ENCODE measurements around the gene IGFBP2.

IGFBP2 gene

DNA sequence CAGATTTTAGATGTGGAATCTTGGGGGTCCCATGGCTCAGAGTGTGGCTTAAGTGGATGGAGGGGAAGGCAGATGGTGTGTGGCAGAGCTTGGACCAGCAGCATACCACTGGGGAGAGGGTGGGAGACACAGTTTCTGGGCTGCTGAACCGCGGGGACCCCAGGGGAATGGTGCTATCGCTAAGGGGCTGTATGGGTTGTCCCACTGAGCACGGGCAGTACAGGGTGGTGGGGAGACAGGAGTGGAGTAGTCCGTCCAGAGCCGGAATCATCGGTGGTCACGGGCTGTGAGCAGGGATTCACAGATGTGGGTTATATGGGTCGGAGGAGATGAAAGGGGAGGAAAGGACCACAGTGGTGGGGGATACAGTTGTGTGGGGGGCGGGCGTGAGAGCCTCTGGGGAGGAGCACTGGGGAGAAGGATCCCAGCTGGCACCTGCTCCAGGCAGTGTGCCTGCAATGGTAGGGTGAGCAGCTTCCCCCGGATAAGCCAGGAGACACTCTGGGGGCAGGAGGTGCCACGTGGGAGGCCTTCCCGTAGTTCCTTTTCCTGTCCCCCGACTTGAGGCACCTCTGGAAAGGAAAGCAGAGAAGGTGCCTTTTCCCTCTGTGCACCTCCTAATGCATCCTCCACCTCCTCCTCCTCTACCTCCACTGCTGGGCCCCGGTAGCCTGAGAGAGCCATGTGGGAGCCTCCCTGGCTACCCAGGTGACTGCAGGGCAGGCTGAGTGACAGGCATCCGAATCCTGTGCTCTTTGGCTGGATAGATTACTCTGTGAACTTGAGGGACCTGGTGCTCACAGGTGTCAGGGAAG is 37.3 kb downstream of the IGFBP2 start:
- no peak for TF ChIP-seq GATA1 (IDR thresholded peaks at IDR 0.05; ENCODE audit: low read depth, low read length)
- no peak for TF ChIP-seq POLR2A (IDR thresholded peaks at IDR 0.05; ENCODE audit: low read length)
- no peak for DNase-seq

DNA sequence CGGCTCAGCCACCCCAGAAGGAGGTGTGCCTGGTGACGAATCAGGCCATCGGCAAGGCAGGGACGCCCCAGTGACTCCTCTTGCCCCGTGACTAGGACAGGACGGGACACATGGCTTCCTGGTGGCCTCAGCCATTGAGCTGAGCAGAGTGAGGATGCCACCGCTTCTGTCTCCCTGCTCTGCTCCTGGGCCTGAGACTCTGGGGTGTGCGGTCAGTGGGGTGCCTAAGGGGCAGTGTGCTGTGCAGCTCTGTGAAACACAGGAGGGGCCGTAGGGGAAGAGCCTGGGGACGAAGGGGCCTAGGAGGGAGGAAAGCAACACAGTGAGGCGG is 37.8 kb downstream of the IGFBP2 start:
- DNase-seq = no peak
- no peak for TF ChIP-seq GATA1 (IDR thresholded peaks at IDR 0.05; ENCODE audit: low read depth, low read length)
- TF ChIP-seq POLR2A (IDR thresholded peaks at IDR 0.05; ENCODE audit: low read length) = no peak

DNA sequence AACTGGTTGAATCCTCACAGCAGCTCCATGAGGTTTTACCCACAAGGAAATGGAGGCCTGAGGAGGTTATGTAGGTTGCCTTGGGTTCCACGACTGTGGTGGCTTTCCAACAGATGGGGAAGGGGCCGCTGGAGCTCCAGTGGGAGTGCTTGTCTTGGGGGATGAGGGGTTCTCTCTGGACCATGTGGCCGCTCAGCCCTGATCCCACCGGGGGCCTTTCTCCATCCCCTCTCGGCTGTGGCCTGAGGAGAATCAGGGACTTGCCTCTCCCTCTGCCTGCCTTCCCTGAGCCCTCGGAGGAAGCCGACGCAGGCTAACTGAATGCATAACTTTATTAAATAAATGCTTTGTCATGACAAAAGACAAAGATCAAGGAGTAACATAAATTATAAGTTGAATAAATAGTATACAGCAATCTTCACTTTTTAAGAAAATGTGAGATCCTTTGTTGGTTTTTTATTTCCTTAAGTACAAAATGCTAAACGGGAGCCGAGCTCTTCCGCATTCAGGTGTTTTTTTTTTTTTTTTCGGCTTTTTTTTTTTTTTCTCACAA is 38.6 kb downstream of the IGFBP2 start:
- DNase-seq = no peak
- no peak for TF ChIP-seq POLR2A (IDR thresholded peaks at IDR 0.05; ENCODE audit: low read length)
- no peak for TF ChIP-seq GATA1 (IDR thresholded peaks at IDR 0.05; ENCODE audit: low read depth, low read length)

DNA sequence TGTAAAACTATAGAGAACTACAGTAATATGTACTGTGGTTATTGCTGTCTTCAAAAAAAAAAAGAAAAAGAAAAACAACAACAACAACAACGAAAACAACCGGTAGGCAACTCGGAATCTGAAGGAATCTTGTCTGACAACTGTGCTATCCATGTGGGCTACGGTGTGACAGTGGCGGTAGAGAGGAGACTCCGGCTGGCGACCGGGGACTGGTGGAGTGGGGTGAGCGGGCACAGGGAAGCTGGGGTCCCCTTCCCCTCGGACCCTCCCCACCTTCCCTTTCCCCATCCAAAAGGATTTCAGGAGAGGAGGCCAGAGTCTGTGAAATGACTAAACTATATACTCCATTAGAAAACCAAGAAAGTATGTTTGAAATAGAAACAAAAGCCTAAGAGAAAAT is 39.2 kb downstream of the IGFBP2 start:
- no peak for DNase-seq
- no peak for TF ChIP-seq GATA1 (IDR thresholded peaks at IDR 0.05; ENCODE audit: low read depth, low read length)
- TF ChIP-seq POLR2A (IDR thresholded peaks at IDR 0.05; ENCODE audit: low read length) = no peak

DNA sequence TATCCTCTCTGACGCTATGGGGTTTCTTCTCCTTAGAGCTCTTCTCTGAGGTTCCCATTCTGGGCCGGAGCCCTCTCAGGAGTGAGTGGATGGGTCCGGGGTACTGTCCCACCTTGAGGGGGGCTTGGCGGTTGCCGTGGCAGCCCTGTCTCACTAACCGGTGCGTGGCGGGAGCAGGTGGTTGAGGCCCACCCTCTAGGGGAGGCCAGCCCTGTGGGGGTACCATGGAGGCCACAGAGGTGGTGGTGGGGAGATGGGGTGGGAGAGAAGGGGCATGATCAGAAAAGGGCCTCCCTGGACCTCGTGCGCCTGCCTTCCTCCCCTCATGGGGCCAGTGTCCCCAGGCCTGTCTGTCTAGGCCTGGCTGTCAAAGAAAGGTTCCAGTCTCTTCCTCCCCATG is 39.8 kb downstream of the IGFBP2 start:
- TF ChIP-seq GATA1 (IDR thresholded peaks at IDR 0.05; ENCODE audit: low read depth, low read length) = no peak
- TF ChIP-seq POLR2A (IDR thresholded peaks at IDR 0.05; ENCODE audit: low read length) = no peak
- no peak for DNase-seq

DNA sequence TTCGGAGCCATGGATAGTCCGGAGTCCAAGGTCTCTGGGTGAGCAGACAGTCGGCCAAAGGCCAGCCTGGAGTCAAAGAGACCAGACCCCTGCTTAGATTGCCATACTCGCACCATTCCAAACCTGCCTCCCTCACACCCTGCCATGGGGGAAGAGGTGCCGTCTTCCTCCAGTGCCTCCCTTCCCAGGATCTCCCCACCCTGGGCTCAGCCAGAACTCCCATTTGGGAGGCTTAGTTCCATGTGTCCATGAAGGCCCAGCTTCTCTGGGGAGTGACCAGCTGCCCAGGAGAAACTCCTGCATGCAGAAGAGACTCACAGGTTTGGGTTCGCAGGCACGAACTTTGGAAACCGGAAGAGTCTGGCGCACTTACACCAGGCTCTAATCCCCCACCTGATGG is 40.4 kb downstream of the IGFBP2 start:
- no peak for DNase-seq
- TF ChIP-seq POLR2A (IDR thresholded peaks at IDR 0.05; ENCODE audit: low read length) (no peak), GATA1 (IDR thresholded peaks at IDR 0.05; ENCODE audit: low read depth, low read length) (no peak)

DNA sequence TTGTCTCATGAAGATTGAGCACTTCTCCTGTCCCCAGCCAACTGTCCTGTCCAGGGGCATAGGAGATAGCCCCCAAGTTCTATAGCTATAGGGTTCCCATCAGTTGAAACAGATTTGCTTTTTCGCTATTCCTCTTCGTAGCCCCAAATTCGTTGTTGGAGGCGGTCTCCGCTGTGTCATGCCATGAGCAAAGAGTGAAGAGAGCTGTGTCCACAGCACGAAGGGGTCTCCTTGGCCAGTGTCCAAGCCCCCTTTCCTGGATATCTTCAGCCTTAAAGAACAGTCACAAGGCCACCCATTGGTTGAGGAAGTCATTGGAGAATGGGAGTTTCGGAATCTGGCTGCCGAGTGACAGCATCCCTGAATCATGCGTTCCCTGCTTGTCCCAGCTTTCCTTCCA is 41.2 kb downstream of the IGFBP2 start:
- TF ChIP-seq GATA1 (IDR thresholded peaks at IDR 0.05; ENCODE audit: low read depth, low read length) = no peak
- TF ChIP-seq POLR2A (IDR thresholded peaks at IDR 0.05; ENCODE audit: low read length) = no peak
- no peak for DNase-seq

DNA sequence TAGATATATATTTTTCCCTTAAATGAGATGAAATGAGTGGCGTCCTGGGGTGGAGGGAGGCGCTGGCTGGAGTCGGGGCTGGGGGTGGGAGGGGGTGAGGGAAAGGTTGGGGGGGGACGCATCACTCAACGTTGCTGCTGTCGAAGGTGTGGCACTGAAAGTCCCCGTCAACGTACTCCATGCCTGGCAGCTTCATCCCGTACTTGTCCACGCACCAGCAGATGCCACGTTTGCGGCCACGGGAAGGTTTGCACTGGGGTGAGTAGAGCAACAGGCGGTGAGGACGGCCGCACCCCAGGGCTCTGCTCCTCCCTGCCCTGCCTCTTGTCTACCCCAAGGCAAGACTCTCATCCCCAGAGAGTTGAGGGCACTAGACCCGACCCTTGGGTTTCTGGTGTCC is 43.4 kb downstream of the IGFBP2 start:
- no peak for DNase-seq
- no peak for TF ChIP-seq POLR2A (IDR thresholded peaks at IDR 0.05; ENCODE audit: low read length)
- no peak for TF ChIP-seq GATA1 (IDR thresholded peaks at IDR 0.05; ENCODE audit: low read depth, low read length)

DNA sequence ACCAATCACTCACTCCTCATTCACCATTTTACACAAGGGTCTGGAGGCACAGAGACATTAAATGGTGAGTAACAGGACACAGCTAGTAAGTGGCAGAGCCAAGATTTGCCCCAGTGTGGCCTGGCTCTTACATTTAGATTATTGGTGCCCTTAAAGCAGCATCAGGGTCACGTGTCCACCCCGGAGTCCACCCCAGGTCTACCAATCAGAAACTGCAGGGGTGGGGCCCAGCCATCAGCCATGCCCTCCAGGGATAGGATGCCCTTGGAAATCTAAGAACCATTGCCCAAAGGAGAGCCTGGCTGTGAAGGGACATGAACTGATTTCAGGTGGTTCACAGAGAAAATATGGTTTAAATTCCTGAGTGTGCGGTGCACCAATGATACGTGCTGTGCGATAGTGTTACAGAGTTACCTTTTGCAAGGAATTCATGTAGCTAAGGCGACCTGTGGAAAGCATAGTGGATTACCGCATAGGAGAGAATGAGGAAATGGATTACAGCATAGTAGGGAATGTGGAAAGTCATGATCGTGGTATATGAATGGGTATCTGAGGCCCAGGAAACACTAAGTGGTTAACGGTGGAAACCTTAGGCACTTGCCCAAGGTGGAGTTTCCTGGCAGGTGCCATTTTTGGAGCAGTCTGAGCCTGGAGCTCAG is 44.3 kb downstream of the IGFBP2 start:
- TF ChIP-seq GATA1 (IDR thresholded peaks at IDR 0.05; ENCODE audit: low read depth, low read length) = no peak
- TF ChIP-seq POLR2A (IDR thresholded peaks at IDR 0.05; ENCODE audit: low read length) = no peak
- DNase-seq = no peak

DNA sequence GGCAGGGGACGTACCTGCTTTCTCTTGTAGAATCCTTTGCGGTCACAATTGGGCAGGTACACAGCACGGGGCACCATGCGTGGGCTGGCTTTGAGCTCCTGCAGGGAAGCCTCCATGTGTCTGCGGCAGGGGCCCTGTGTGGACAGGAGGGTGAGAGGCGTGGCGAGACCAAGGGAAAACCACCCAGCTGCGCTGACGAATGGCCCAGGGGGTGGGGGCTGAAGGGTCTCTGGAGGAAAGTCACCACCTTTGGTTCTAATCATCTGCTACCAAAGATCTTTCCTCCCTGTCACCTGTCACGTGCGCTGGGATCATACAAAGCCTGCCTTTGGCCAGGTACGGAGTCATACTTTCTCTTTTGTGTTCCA is 44.9 kb downstream of the IGFBP2 start:
- no peak for TF ChIP-seq GATA1 (IDR thresholded peaks at IDR 0.05; ENCODE audit: low read depth, low read length)
- TF ChIP-seq POLR2A (IDR thresholded peaks at IDR 0.05; ENCODE audit: low read length) = no peak
- DNase-seq = no peak

DNA sequence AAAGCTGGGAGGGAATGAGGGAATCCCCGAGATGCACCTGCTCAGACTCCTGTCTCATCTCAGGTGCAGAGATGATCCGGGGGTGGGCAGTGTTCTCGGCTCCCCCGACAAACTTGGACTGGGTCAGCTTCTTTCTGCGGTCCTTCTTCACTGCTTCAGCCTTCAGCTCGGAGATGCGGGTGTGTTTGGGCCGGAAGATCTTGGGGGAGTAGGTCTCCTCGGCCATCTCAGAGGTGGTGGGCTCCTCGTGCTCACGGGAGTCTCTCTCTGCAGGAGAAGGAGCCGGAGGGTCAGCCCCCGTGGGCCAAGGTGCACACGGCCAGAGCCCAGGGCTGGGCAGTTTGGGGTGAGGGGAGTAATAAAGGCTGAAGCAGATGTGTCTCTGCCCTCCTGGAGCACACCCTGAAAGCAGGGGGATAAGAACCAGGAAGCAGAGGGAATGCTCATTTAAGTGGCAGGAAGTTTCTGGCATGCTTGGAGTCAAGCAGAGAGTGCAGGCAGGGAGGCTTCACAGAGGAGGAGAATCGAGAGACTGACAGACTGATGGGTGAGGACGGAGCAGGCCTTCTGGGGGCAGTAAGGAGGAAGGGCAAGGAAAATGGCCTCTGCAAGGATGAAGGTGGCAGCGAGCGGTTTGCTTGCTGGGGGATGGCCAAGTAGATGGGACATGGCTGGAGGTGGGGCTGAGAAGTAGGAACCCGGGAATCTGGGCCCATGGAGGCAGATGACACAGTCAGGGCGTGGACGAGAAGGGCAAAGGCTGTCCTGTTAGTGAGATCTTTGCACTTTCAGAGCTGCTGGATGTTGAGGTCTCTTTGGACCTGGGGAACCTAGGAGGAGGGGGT is 45.8 kb downstream of the IGFBP2 start:
- TF ChIP-seq POLR2A (IDR thresholded peaks at IDR 0.05; ENCODE audit: low read length) (no peak), GATA1 (IDR thresholded peaks at IDR 0.05; ENCODE audit: low read depth, low read length) (no peak)
- DNase-seq = no peak

DNA sequence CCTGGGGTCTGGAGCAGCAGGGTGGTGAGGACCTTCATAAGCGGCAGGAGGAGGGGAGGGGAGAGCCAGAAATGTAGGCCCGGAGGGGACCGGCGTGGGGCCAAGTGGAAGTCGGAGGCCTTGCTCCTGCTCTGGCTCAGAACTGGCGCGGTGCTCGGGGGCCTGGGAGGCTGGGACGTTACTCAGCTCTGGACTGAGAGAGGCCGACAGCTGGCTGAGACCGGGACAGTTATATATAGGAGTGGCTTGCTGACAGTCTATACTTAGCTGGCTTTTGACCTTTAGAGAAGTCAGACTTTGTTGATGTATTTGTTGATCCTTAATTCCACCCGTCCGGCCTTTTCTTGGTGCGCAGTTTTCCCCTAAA is 46.4 kb downstream of the IGFBP2 start:
- TF ChIP-seq GATA1 (IDR thresholded peaks at IDR 0.05; ENCODE audit: low read depth, low read length) (no peak), POLR2A (IDR thresholded peaks at IDR 0.05; ENCODE audit: low read length) (no peak)
- no peak for DNase-seq

DNA sequence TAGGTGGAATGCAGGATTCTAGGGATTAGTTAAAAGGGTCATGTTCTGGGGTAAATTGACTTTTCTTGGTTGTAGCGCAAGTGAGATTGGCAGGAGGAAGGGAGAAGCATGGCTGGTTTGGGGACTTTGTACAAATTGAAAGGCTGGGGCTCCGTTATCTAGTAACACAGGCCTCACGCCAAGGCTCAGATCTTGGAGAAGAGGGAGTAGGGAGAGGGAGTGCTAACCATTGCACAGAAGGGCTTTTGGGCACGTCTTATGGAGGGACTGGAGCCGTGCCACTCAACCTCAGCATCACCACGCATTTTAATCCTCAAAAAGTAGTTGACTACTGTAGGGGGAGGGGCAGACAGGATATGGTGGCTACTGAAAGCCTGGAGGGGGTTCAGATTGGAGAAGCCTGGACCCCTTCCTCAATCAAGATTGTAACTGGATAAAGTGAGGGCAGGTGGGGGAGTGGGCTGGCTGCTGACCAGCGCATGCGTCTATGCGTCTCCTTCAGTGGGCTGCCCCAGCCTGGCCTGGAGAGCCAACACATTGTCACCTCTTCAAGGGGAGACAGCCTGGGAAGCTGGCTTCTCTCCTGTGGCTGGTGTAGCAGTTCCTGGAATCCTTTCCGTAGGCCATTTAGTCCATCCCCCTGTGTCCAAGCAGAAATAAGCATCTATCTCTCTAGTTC is 47.9 kb downstream of the IGFBP2 start:
- no peak for DNase-seq
- TF ChIP-seq POLR2A (IDR thresholded peaks at IDR 0.05; ENCODE audit: low read length) (no peak), GATA1 (IDR thresholded peaks at IDR 0.05; ENCODE audit: low read depth, low read length) (no peak)

DNA sequence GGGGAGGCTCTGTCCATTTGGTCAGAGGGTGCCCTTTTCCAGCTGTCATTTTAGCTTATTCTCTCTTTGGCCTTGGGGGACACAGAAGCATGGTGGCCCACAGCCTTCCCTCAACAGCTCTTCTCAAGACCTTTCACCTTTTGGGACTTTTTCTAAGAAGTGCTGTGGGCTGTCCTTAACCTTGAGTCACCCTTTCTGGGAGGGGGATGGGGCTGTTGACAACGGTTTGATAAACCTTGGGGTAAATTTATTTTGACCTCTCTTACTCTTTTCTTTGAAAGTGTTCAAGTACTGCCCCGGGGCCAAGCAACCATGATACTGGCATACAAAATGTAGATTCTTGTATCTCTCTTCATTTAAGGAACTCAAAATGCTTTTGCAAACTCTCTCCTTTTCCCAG is 48.5 kb downstream of the IGFBP2 start:
- TF ChIP-seq GATA1 (IDR thresholded peaks at IDR 0.05; ENCODE audit: low read depth, low read length) = no peak
- no peak for DNase-seq
